Neural cell (in vitro differentiated cells): Measurements from ENCODE around the gene SLC25A21.

Source experiments
- CTCF ChIP-seq: fragments of 450-650 bp; IDR thresholded peaks from 2 replicates; pipeline ENCODE4 v1.5.1; 2014; ENCODE audit warnings: antibody characterized with exemption, mild to moderate bottlenecking, moderate library complexity; ENCODE audit not compliant: poor library complexity, severe bottlenecking
- EP300 ChIP-seq: fragments of 450-650 bp; conservative IDR thresholded peaks from 2 replicates; pipeline ENCODE4 v1.6.1; 2014; ENCODE audit warnings: antibody characterized with exemption, mild to moderate bottlenecking, moderate library complexity; ENCODE audit not compliant: poor library complexity, severe bottlenecking
- EZH2 ChIP-seq: fragments of 200-600, 300-800 bp; shearing (Covaris generic), sonication (generic); IDR thresholded peaks from 2 replicates; pipeline ENCODE4 v1.6.1; 2014; ENCODE audit warnings: antibody characterized with exemption, low read length, borderline replicate concordance, mild to moderate bottlenecking; ENCODE audit not compliant: insufficient read depth, poor library complexity, severe bottlenecking
- POLR2AphosphoS5 ChIP-seq: IDR thresholded peaks from 2 replicates; pipeline ENCODE4 v1.6.1; 2012
- RAD21 ChIP-seq: fragments of 450-650 bp; conservative IDR thresholded peaks from 2 replicates; pipeline ENCODE4 v1.6.1; 2014; ENCODE audit warnings: antibody characterized with exemption, mild to moderate bottlenecking, moderate library complexity
- SMC3 ChIP-seq: fragments of 450-650 bp; conservative IDR thresholded peaks from 2 replicates; pipeline ENCODE4 v1.6.1; 2014; ENCODE audit warnings: antibody characterized with exemption, mild to moderate bottlenecking, moderate library complexity; ENCODE audit not compliant: poor library complexity

- TF ChIP-seq CTCF, result no peak
- TF ChIP-seq RAD21, result no peak
- TF ChIP-seq SMC3, result no peak
- no peak for TF ChIP-seq EZH2
- no peak for TF ChIP-seq POLR2AphosphoS5
- TF ChIP-seq EP300, result no peak
Measured at GRCh38 chr14:37202812-37203211, 30.4 kb upstream of the SLC25A21 start.
